Measurements from ENCODE around the gene MFSD6.

- no peak for TF ChIP-seq CEBPB (IDR thresholded peaks at IDR 0.05)
- TF ChIP-seq TAF1 (IDR thresholded peaks at IDR 0.05; ENCODE audit: low read depth) = no peak
- no peak for TF ChIP-seq USF1 (IDR thresholded peaks at IDR 0.05)
- TF ChIP-seq TCF12 (IDR thresholded peaks at IDR 0.05; ENCODE audit: low read depth) = no peak
- no peak for TF ChIP-seq EP300 (IDR thresholded peaks at IDR 0.05; ENCODE audit: borderline replicate concordance)
- TF ChIP-seq ZBTB7A (IDR thresholded peaks at IDR 0.05; ENCODE audit: low read depth) = no peak
These were observed 102.9 kb downstream of the MFSD6 start for GRCh38 chr2:190511104-190511503.

Measured in Ishikawa (cell line).